Activated CD4-positive, alpha-beta memory T cell treated with anti-CD3 and anti-CD28 coated beads for 36 hours (primary cell): Measurements from ENCODE around the gene AKR1A1. TPM values are rescaled to one million over a fixed set of nuclear protein-coding genes. Genes with fewer than 3 reads are reported as not detected.
"Not testable (repeated sequence)": the region's sequence is repeated elsewhere in the genome, so short reads cannot be mapped to it uniquely, and the experiment has no call there.

Experiments
- CTCF ChIA-PET: fragments of 350-600 bp; sonication (Branson Sonifier 250); formaldehyde crosslinking; loops from one replicate; lab custom pipeline; 2021; ENCODE audit warnings: antibody characterized with exemption, inconsistent platforms; lab: Charles Lee
- POLR2A ChIA-PET: fragments of 350-600 bp; sonication (Branson Sonifier 250); formaldehyde crosslinking; loops from one replicate; lab custom pipeline; 2021; ENCODE audit warnings: antibody characterized with exemption; lab: Charles Lee
- DNase-seq: peaks from one replicate; pipeline ENCODE4 v3.0.0-alpha.2; 2020
- H3K27ac Mint-ChIP-seq: one replicate; pipeline ENCODE4 v1.8.0; 2021; ENCODE audit warnings: mixed read lengths
- H3K27me3 Mint-ChIP-seq: one replicate; pipeline ENCODE4 v1.8.0; 2021; ENCODE audit warnings: mixed read lengths
- H3K36me3 Mint-ChIP-seq: one replicate; pipeline ENCODE4 v1.8.0; 2021; ENCODE audit warnings: mixed read lengths
- H3K4me1 Mint-ChIP-seq: one replicate; pipeline ENCODE4 v1.8.0; 2021; ENCODE audit warnings: low read depth, mixed read lengths
- H3K4me3 Mint-ChIP-seq: one replicate; pipeline ENCODE4 v1.8.0; 2021; ENCODE audit warnings: mild to moderate bottlenecking, mixed read lengths
- H3K9me3 Mint-ChIP-seq: one replicate; pipeline ENCODE4 v1.8.0; 2021; ENCODE audit warnings: mixed read lengths
- intact Hi-C: fragments of 100-400 bp; cut with micrococcal nuclease; formaldehyde crosslinking; loops from one replicate; pipeline ENCODE4 v1.15.1; 2023
- total RNA-seq, 2 experiments: library from RNA; stranded (reverse); gene quantifications; one replicate each; pipeline ENCODE4 v1.2.3, GENCODE V29; 2021

The AKR1A1 gene
- total RNA-seq, 2 experiments from 2014 or later, result 184 TPM

GRCh38 chr1:45513532-45514260 is 36.9 kb upstream of the AKR1A1 start:
- H3K27me3 Mint-ChIP-seq, DNase-seq, H3K9me3 Mint-ChIP-seq, H3K4me3 Mint-ChIP-seq, intact Hi-C loops: not testable (repeated sequence)
- H3K36me3 Mint-ChIP-seq, result peaks cover 65% of the 10 kb centered on the region
- CTCF ChIA-PET, result interaction anchor here (0.8 to 4.2 kb wide), 11 partner anchors 8 to 153 kb away, joined by 3 to 142 read pairs (median 8); partner anchors contain the start of genes AKR1A1, CCDC163, MMACHC and NASP
- peaks cover 23% of the 10 kb centered on the region for H3K4me1 Mint-ChIP-seq
- POLR2A ChIA-PET, result interaction anchor here (1.4 to 4.1 kb wide), 3 partner anchors 8 to 55 kb away, joined by 4 to 19 read pairs (median 5); partner anchors contain the start of genes AKR1A1 and PRDX1
- H3K27ac Mint-ChIP-seq, result peak overlapping the region; percentile 18

GRCh38 chr1:45516036-45516435 is 34.6 kb upstream of the AKR1A1 start:
- H3K27ac Mint-ChIP-seq, result peak overlapping the region; percentile 64
- peaks cover 60% of the 10 kb centered on the region for H3K36me3 Mint-ChIP-seq
- no peak overlapping the region for H3K4me3 Mint-ChIP-seq
- ChIA-PET CTCF (interaction anchor here (1.6 to 5.3 kb wide), 2 partner anchors 35 to 53 kb away, joined by 3 to 58 read pairs; no protein-coding TSS in a partner anchor), POLR2A (no interaction called here)
- intact Hi-C loops, result no loop called here
- no peaks in the 10 kb centered on the region for H3K27me3 Mint-ChIP-seq
- DNase-seq, result no peak
- H3K4me1 Mint-ChIP-seq, result peaks cover 39% of the 10 kb centered on the region
- H3K9me3 Mint-ChIP-seq, result no peaks in the 10 kb centered on the region

GRCh38 chr1:45516465-45516864 is 34.2 kb upstream of the AKR1A1 start:
- no peak for DNase-seq
- Mint-ChIP-seq H3K9me3 (no peaks in the 10 kb centered on the region), H3K4me3 (no peak overlapping the region), H3K36me3 (peaks cover 57% of the 10 kb centered on the region), H3K4me1 (peaks cover 39% of the 10 kb centered on the region), H3K27ac (peak overlapping the region; percentile 64), H3K27me3 (no peaks in the 10 kb centered on the region)
- POLR2A ChIA-PET, result no interaction called here
- intact Hi-C loops, result no loop called here
- CTCF ChIA-PET, result interaction anchor here (1.0 to 5.3 kb wide), 3 partner anchors 12 to 53 kb away, joined by 3 to 58 read pairs (median 3); no protein-coding TSS in a partner anchor

GRCh38 chr1:45518366-45518765 is 32.3 kb upstream of the AKR1A1 start:
- POLR2A ChIA-PET, result interaction anchor here (0.7 to 1.5 kb wide), 3 partner anchors 29 to 179 kb away, joined by 3 read pairs; partner anchors contain the start of genes NASP and TOE1
- Mint-ChIP-seq H3K27ac (peak overlapping the region; percentile 19), H3K4me1 (peaks cover 52% of the 10 kb centered on the region), H3K36me3 (peaks cover 51% of the 10 kb centered on the region)
- DNase-seq, H3K27me3 Mint-ChIP-seq, H3K4me3 Mint-ChIP-seq, H3K9me3 Mint-ChIP-seq, intact Hi-C loops: not testable (repeated sequence)
- CTCF ChIA-PET, result interaction anchor here (1.3 to 5.3 kb wide), 3 partner anchors 8 to 51 kb away, joined by 3 to 58 read pairs (median 4); no protein-coding TSS in a partner anchor

- Mint-ChIP-seq H3K9me3 (no peaks in the 10 kb centered on the region), H3K27ac (peak overlapping the region; percentile 19), H3K27me3 (no peaks in the 10 kb centered on the region), H3K4me1 (peaks cover 55% of the 10 kb centered on the region), H3K36me3 (peaks cover 48% of the 10 kb centered on the region), H3K4me3 (peak overlapping the region; percentile 94)
- POLR2A ChIA-PET, result interaction anchor here (1.2 to 1.5 kb wide), 2 partner anchors 65 to 179 kb away, joined by 3 read pairs; partner anchors contain the start of genes NASP and TOE1
- intact Hi-C loops, result no loop called here
- CTCF ChIA-PET, result interaction anchor here (0.7 to 5.3 kb wide), 4 partner anchors 8 to 505 kb away, joined by 3 to 58 read pairs (median 4); no protein-coding TSS in a partner anchor
- DNase-seq, result no peak
These were observed 31.7 kb upstream of the AKR1A1 start for GRCh38 chr1:45518910-45519309.

GRCh38 chr1:45519774-45520173 is 30.9 kb upstream of the AKR1A1 start:
- intact Hi-C loops, result loop anchor here (2.0 kb wide), 1 partner anchor 51 kb away; no protein-coding TSS in a partner anchor
- CTCF ChIA-PET, result interaction anchor here (0.6 to 5.3 kb wide), 5 partner anchors 9 to 505 kb away, joined by 3 to 58 read pairs (median 3); no protein-coding TSS in a partner anchor

GRCh38 chr1:45521413-45522323 is 29.0 kb upstream of the AKR1A1 start, which contains the start of gene PRDX1:
Gene PRDX1 (minus strand): TSS chr1:45521884. CDS start chr1:45519043, 2,841 bp downstream.
- peak within 1 kb of the TSS; percentile 94 for H3K4me3 Mint-ChIP-seq
- peak within 1 kb of the TSS; percentile 94 for H3K27ac Mint-ChIP-seq
- CTCF ChIA-PET, result interaction anchor here (0.6 to 3.1 kb wide), 7 partner anchors 9 to 52 kb away, joined by 3 to 26 read pairs (median 5); partner anchors contain the start of gene AKR1A1
- DNase-seq, result peak; percentile 98
- intact Hi-C loops, result loop anchor here (1.0 to 2.0 kb wide), 10 partner anchors 15 to 229 kb away; partner anchors contain the start of genes CCDC163, GPBP1L1, IPP and MMACHC
- POLR2A ChIA-PET, result interaction anchor here (0.6 to 2.8 kb wide), 31 partner anchors 8 to 800 kb away, joined by 3 to 50 read pairs (median 6); partner anchors contain the start of genes AKR1A1, CCDC163, GPBP1L1 and HECTD3
- H3K27me3 Mint-ChIP-seq, result peaks cover 1% of the 10 kb centered on the region
- H3K36me3 Mint-ChIP-seq, result peaks cover 22% of the 10 kb centered on the region
- H3K4me1 Mint-ChIP-seq, result peaks cover 43% of the 10 kb centered on the region
- H3K9me3 Mint-ChIP-seq, result no peaks in the 10 kb centered on the region

More at GRCh38 chr1:45519774-45520173, 30.9 kb upstream of the AKR1A1 start:
- DNase-seq, H3K27ac Mint-ChIP-seq, H3K9me3 Mint-ChIP-seq, H3K27me3 Mint-ChIP-seq: not testable (repeated sequence)
- POLR2A ChIA-PET, result interaction anchor here (1.2 to 2.8 kb wide), 3 partner anchors 25 to 180 kb away, joined by 3 to 50 read pairs (median 3); partner anchors contain the start of genes NASP and TOE1
- peaks cover 39% of the 10 kb centered on the region for H3K36me3 Mint-ChIP-seq
- peak overlapping the region; percentile 94 for H3K4me3 Mint-ChIP-seq
- H3K4me1 Mint-ChIP-seq, result peaks cover 55% of the 10 kb centered on the region

GRCh38 chr1:45522324-45523104 is 28.1 kb upstream of the AKR1A1 start:
- Mint-ChIP-seq H3K4me3 (peak overlapping the region; percentile 94), H3K9me3 (no peaks in the 10 kb centered on the region), H3K36me3 (peaks cover 16% of the 10 kb centered on the region), H3K4me1 (peaks cover 37% of the 10 kb centered on the region), H3K27me3 (peaks cover 1% of the 10 kb centered on the region), H3K27ac (peak overlapping the region; percentile 94)
- CTCF ChIA-PET, result interaction anchor here (0.9 to 3.1 kb wide), 6 partner anchors 10 to 48 kb away, joined by 4 to 26 read pairs (median 5); partner anchors contain the start of gene AKR1A1
- POLR2A ChIA-PET, result interaction anchor here (0.6 to 2.8 kb wide), 28 partner anchors 7 to 511 kb away, joined by 3 to 50 read pairs (median 6); partner anchors contain the start of genes AKR1A1, CCDC163, GPBP1L1 and HECTD3
- peak; percentile 30 for DNase-seq
- intact Hi-C loops, result loop anchor here (1.0 to 2.0 kb wide), 8 partner anchors 14 to 219 kb away; partner anchors contain the start of genes CCDC163, GPBP1L1, MMACHC and NASP

GRCh38 chr1:45523516-45523915 is 27.1 kb upstream of the AKR1A1 start:
- H3K36me3 Mint-ChIP-seq, result peaks cover 12% of the 10 kb centered on the region
- ChIA-PET CTCF (interaction anchor here (0.6 to 1.3 kb wide), 2 partner anchors 43 to 183 kb away, joined by 3 to 4 read pairs; no protein-coding TSS in a partner anchor), POLR2A (interaction anchor here (0.9 to 2.4 kb wide), 4 partner anchors 11 to 28 kb away, joined by 3 to 9 read pairs (median 6); partner anchors contain the start of gene AKR1A1)
- intact Hi-C loops, result loop anchor here (2.0 kb wide), 3 partner anchors 33 to 163 kb away; partner anchors contain the start of genes GPBP1L1, NASP and TESK2
- H3K27ac Mint-ChIP-seq, result peak overlapping the region; percentile 94
- H3K4me1 Mint-ChIP-seq, result peaks cover 35% of the 10 kb centered on the region
- not testable (repeated sequence) for H3K27me3 Mint-ChIP-seq, H3K9me3 Mint-ChIP-seq, H3K4me3 Mint-ChIP-seq, DNase-seq

GRCh38 chr1:45523975-45524374 is 26.7 kb upstream of the AKR1A1 start:
- intact Hi-C loops, result loop anchor here (2.0 kb wide), 3 partner anchors 33 to 163 kb away; partner anchors contain the start of genes GPBP1L1, NASP and TESK2

More at GRCh38 chr1:45523975-45524374, 26.7 kb upstream of the AKR1A1 start:
- H3K4me3 Mint-ChIP-seq, DNase-seq, H3K36me3 Mint-ChIP-seq, H3K27ac Mint-ChIP-seq, H3K27me3 Mint-ChIP-seq, H3K9me3 Mint-ChIP-seq: not testable (repeated sequence)
- peaks cover 30% of the 10 kb centered on the region for H3K4me1 Mint-ChIP-seq
- ChIA-PET CTCF (interaction anchor here (0.6 to 1.3 kb wide), 2 partner anchors 43 to 183 kb away, joined by 3 to 4 read pairs; no protein-coding TSS in a partner anchor), POLR2A (interaction anchor here (0.9 to 2.4 kb wide), 2 partner anchors 21 to 27 kb away, joined by 9 read pairs; partner anchors contain the start of gene AKR1A1)
